HepG2 (cell line): ENCODE measurements around the gene CHST13. TPM values are rescaled to one million over a fixed set of nuclear protein-coding genes. Genes with fewer than 3 reads are reported as not detected.

Experiments
- MYC ChIP-seq: sonication (generic); formaldehyde crosslinking; IDR thresholded peaks from 2 replicates; pipeline ENCODE4 v1.9.0; 2021; ENCODE audit warnings: missing genetic modification reagents, borderline replicate concordance
- NCOA2 ChIP-seq: sonication (generic); formaldehyde crosslinking; IDR thresholded peaks from 2 replicates; pipeline ENCODE4 v1.8.0; 2022; ENCODE audit warnings: inconsistent platforms
- NFKB2 ChIP-seq: sonication (generic); formaldehyde crosslinking; IDR thresholded peaks from 2 replicates; pipeline ENCODE4 v1.4.0; 2020; ENCODE audit warnings: missing genetic modification reagents, borderline replicate concordance
- PHF20 ChIP-seq: sonication (generic); formaldehyde crosslinking; IDR thresholded peaks from 2 replicates; pipeline ENCODE4 v1.5.0; 2020; ENCODE audit warnings: mild to moderate bottlenecking, missing genetic modification reagents
- SRY ChIP-seq: sonication (generic); formaldehyde crosslinking; IDR thresholded peaks from 2 replicates; pipeline ENCODE4 v1.8.0; 2022; ENCODE audit warnings: mild to moderate bottlenecking, missing genetic modification reagents
- TBX2 ChIP-seq: sonication (generic); formaldehyde crosslinking; IDR thresholded peaks from 2 replicates; pipeline ENCODE4 v1.5.0; 2020; ENCODE audit warnings: missing genetic modification reagents, mild to moderate bottlenecking, borderline replicate concordance
- ZBTB40 ChIP-seq, 2 experiments: fragments of 450-650 bp in 1 of 2; sonication (generic) in 1 of 2; formaldehyde crosslinking in 1 of 2; IDR thresholded peaks; 2 replicates each; pipeline versions ENCODE4 v1.6.1 to v1.8.0; 2016 to 2022; ENCODE audit warnings: antibody characterized with exemption in 1 of 2, mild to moderate bottlenecking in 1 of 2, missing genetic modification reagents in 1 of 2
- ZFP37 ChIP-seq: sonication (generic); formaldehyde crosslinking; IDR thresholded peaks from 2 replicates; pipeline ENCODE4 v1.4.0; 2020; ENCODE audit warnings: missing genetic modification reagents, borderline replicate concordance
- ZNF10 ChIP-seq: sonication (generic); formaldehyde crosslinking; IDR thresholded peaks from 2 replicates; pipeline ENCODE4 v1.4.0; 2020; ENCODE audit warnings: mild to moderate bottlenecking, low read depth, missing genetic modification reagents, borderline replicate concordance
- ZNF574 ChIP-seq: sonication (generic); formaldehyde crosslinking; IDR thresholded peaks from 2 replicates; pipeline ENCODE4 v1.4.0; 2020; ENCODE audit warnings: missing genetic modification reagents
- ZSCAN20 ChIP-seq: sonication (generic); formaldehyde crosslinking; IDR thresholded peaks from 2 replicates; pipeline ENCODE4 v1.4.0; 2020; ENCODE audit warnings: missing genetic modification reagents, mild to moderate bottlenecking, borderline replicate concordance
- polyA plus RNA-seq, 8 experiments: library from polyadenylated mRNA; depleted of rRNA in 3 of 8; stranded (reverse) in 7 of 8; unstranded in 1 of 8; fragments of >200 nt; fragmentation: Illumina TruSeq in 4 of 8; extraction: Trizol in 4 of 8; gene quantifications; 2 replicates each; pipeline versions ENCODE4 v1.2.1 to v1.2.3, GENCODE V29; 2011 to 2016; ENCODE audit warnings: low read depth in 4 of 8, missing spikeins in 1 of 8, mixed read lengths in 1 of 8; ENCODE audit not compliant: insufficient read depth in 1 of 8
- total RNA-seq, 5 experiments: library from RNA; depleted of rRNA; stranded (reverse); fragments of >200 nt; fragmentation: Illumina TruSeq; extraction: Trizol; gene quantifications; 2 replicates each; pipeline ENCODE4 v1.2.3, GENCODE V29; 2016; ENCODE audit warnings: low read depth in 1 of 5
- TF ChIP-seq, protein P1 (sequence below): sonication (generic); formaldehyde crosslinking; IDR thresholded peaks from 2 replicates; pipeline ENCODE4 v1.4.0; 2020; ENCODE audit warnings: missing genetic modification reagents
- TF ChIP-seq, protein P2 (sequence below): sonication (generic); formaldehyde crosslinking; IDR thresholded peaks from 2 replicates; pipeline ENCODE4 v1.8.1; 2023; ENCODE audit warnings: mild to moderate bottlenecking, missing genetic modification reagents

Gene CHST13
- total and polyA plus RNA-seq, 2 of the 13 experiments (the other 11 are each of a cell fraction or from before 2014, with no cell fraction given), result 32.0 to 43.1 TPM

- TF ChIP-seq, protein P1, sequence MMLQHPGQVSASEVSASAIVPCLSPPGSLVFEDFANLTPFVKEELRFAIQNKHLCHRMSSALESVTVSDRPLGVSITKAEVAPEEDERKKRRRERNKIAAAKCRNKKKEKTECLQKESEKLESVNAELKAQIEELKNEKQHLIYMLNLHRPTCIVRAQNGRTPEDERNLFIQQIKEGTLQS (CRISPR knock-in tag), result 0 out of 2 replicates have a peak, but pooled peaks have one; percentile 24
- no peak for TF ChIP-seq PHF20
- TF ChIP-seq ZNF574 (CRISPR knock-in tag), result peak; percentile 31
- no peak for TF ChIP-seq ZNF10
- TF ChIP-seq ZFP37 (CRISPR knock-in tag), result no peak
- peak; percentile 22; the same call in 1 of the 2 replicates for TF ChIP-seq TBX2
- TF ChIP-seq ZBTB40 (IDR thresholded peaks at IDR 0.05), result no peak
- peak; percentile 46; the same call in 1 of the 2 replicates for TF ChIP-seq ZBTB40 (CRISPR knock-in tag; IDR thresholded peaks at IDR 0.05)
- TF ChIP-seq SRY (CRISPR knock-in tag), result no peak
- TF ChIP-seq ZSCAN20 (CRISPR knock-in tag), result no peak
- peak; percentile 57; the same call in 1 of the 2 replicates for TF ChIP-seq NFKB2 (CRISPR knock-in tag)
- peak; percentile 9; the same call in 1 of the 2 replicates for TF ChIP-seq MYC
- TF ChIP-seq, protein P2, sequence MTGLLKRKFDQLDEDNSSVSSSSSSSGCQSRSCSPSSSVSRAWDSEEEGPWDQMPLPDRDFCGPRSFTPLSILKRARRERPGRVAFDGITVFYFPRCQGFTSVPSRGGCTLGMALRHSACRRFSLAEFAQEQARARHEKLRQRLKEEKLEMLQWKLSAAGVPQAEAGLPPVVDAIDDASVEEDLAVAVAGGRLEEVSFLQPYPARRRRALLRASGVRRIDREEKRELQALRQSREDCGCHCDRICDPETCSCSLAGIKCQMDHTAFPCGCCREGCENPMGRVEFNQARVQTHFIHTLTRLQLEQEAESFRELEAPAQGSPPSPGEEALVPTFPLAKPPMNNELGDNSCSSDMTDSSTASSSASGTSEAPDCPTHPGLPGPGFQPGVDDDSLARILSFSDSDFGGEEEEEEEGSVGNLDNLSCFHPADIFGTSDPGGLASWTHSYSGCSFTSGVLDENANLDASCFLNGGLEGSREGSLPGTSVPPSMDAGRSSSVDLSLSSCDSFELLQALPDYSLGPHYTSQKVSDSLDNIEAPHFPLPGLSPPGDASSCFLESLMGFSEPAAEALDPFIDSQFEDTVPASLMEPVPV (CRISPR knock-in tag), result peak; percentile 59; the same call in 1 of the 2 replicates
- no peak for TF ChIP-seq NCOA2 (CRISPR knock-in tag)
Measured at GRCh38 chr3:126474498-126475412, 49.2 kb upstream of the CHST13 start (continued).
